Liver (tissue), 9 donors: Measurements from ENCODE around the gene RBM3. TPM values are rescaled to one million over a fixed set of nuclear protein-coding genes. Genes with fewer than 3 reads are reported as not detected.
"Not testable (repeated sequence)": the region's sequence is repeated elsewhere in the genome, so short reads cannot be mapped to it uniquely, and the experiment has no call there.

Experiments used
- DNase-seq: peaks from one replicate; pipeline ENCODE4 v3.0.0-alpha.2; 2017; ENCODE audit warnings: low spot score
- H3K27ac ChIP-seq, 2 donors: one replicate each; pipeline ENCODE4 v1.7.0; 2013; ENCODE audit warnings: inconsistent platforms in 2 of 2, low read length in 2 of 2, control low read depth in 1 of 2, low read depth in 1 of 2, mild to moderate bottlenecking in 1 of 2
- H3K27me3 ChIP-seq, 4 donors: one replicate each; pipeline versions ENCODE4 v1.6.1 to v1.7.0; 2013; ENCODE audit warnings: low read length in 3 of 4, inconsistent platforms in 1 of 4, mild to moderate bottlenecking in 1 of 4, moderate library complexity in 1 of 4; ENCODE audit not compliant: control insufficient read depth in 4 of 4, insufficient read depth in 4 of 4
- H3K36me3 ChIP-seq, 4 donors: one replicate each; pipeline versions ENCODE4 v1.6.1 to v1.7.0; 2013; ENCODE audit warnings: low read length in 3 of 4, mild to moderate bottlenecking in 3 of 4, low read depth in 1 of 4, moderate library complexity in 1 of 4; ENCODE audit not compliant: control insufficient read depth in 4 of 4, insufficient read depth in 3 of 4
- H3K4me1 ChIP-seq, 4 donors: one replicate each; pipeline versions ENCODE4 v1.6.1 to v1.7.0; 2013; ENCODE audit warnings: low read length in 3 of 4, mild to moderate bottlenecking in 3 of 4, moderate library complexity in 1 of 4; ENCODE audit not compliant: control insufficient read depth in 4 of 4, insufficient read depth in 4 of 4
- H3K4me3 ChIP-seq, 3 donors: one replicate each; pipeline versions ENCODE4 v1.6.1 to v1.7.0; 2013; ENCODE audit warnings: low read length in 3 of 3, control low read depth in 1 of 3, low read depth in 1 of 3, mild to moderate bottlenecking in 1 of 3
- H3K9ac ChIP-seq, 2 donors: one replicate each; pipeline ENCODE4 v1.7.0; 2013; ENCODE audit warnings: low read length in 2 of 2, mild to moderate bottlenecking in 2 of 2, moderate library complexity in 2 of 2, control low read depth in 1 of 2, low read depth in 1 of 2
- H3K9me3 ChIP-seq, 4 donors: one replicate each; pipeline versions ENCODE4 v1.6.1 to v1.7.0; 2013; ENCODE audit warnings: low read length in 3 of 4; ENCODE audit not compliant: control insufficient read depth in 4 of 4
- ATF3 ChIP-seq: IDR thresholded peaks from 2 replicates; pipeline ENCODE4 v1.6.1; 2016; ENCODE audit warnings: antibody characterized with exemption
- EGR1 ChIP-seq, 2 donors: IDR thresholded peaks; 2 replicates each; pipeline ENCODE4 v1.6.1; 2016 to 2018; ENCODE audit warnings: antibody characterized with exemption in 2 of 2, low read depth in 2 of 2
- FOXA1 ChIP-seq: IDR thresholded peaks from 2 replicates; pipeline ENCODE4 v1.6.1; 2016; ENCODE audit warnings: antibody characterized with exemption
- GABPA ChIP-seq, 2 donors: IDR thresholded peaks in 1 of 2; conservative IDR thresholded peaks in 1 of 2; 2 replicates each; pipeline ENCODE4 v1.6.1; 2016; ENCODE audit warnings: antibody characterized with exemption in 2 of 2, mild to moderate bottlenecking in 1 of 2, moderate library complexity in 1 of 2
- HNF4G ChIP-seq: IDR thresholded peaks from 2 replicates; pipeline ENCODE4 v1.6.1; 2016; ENCODE audit warnings: antibody characterized with exemption
- JUND ChIP-seq, 2 donors: IDR thresholded peaks; 2 replicates each; pipeline ENCODE4 v1.6.1; 2016; ENCODE audit warnings: antibody characterized with exemption in 2 of 2
- MAX ChIP-seq: IDR thresholded peaks from 2 replicates; pipeline ENCODE4 v1.6.1; 2016; ENCODE audit warnings: antibody characterized with exemption
- NR2F2 ChIP-seq: IDR thresholded peaks from 2 replicates; pipeline ENCODE4 v1.6.1; 2016; ENCODE audit warnings: antibody characterized with exemption
- RAD21 ChIP-seq, 2 donors: IDR thresholded peaks; 2 replicates each; pipeline ENCODE4 v1.6.1; 2016; ENCODE audit warnings: antibody characterized with exemption in 2 of 2, mild to moderate bottlenecking in 2 of 2
- SP1 ChIP-seq: IDR thresholded peaks from 2 replicates; pipeline ENCODE4 v1.6.1; 2018; ENCODE audit warnings: antibody characterized with exemption, mild to moderate bottlenecking
- TAF1 ChIP-seq: conservative IDR thresholded peaks from 2 replicates; pipeline ENCODE4 v1.6.1; 2016; ENCODE audit warnings: antibody characterized with exemption, mild to moderate bottlenecking
- YY1 ChIP-seq: IDR thresholded peaks from 2 replicates; pipeline ENCODE4 v1.6.1; 2016; ENCODE audit warnings: antibody characterized with exemption, mild to moderate bottlenecking
- ZBTB33 ChIP-seq: IDR thresholded peaks from 2 replicates; pipeline ENCODE4 v1.6.1; 2016; ENCODE audit warnings: antibody characterized with exemption
- WGBS: extraction: QIAGEN DNeasy Blood & Tissue Kit; methylation state at CpG from one replicate; pipeline ENCODE4 v1.1.7; 2013; 5-methylcytosine and 5-hydroxymethylcytosine counted together
- polyA plus RNA-seq, 2 donors: library from polyadenylated mRNA; stranded (reverse) in 1 of 2; unstranded in 1 of 2; fragments of 200-250 nt in 1 of 2; fragments of >200 nt in 1 of 2; fragmentation: Nextera tagmentation in 1 of 2; extraction: Ambion mirVana in 1 of 2; gene quantifications; one replicate each; pipeline versions ENCODE4 v1.2.1 to v1.2.3, GENCODE V29; 2013 to 2015
- total RNA-seq, 2 donors: library from RNA; depleted of rRNA; stranded (reverse); fragments of >200 nt; gene quantifications; one replicate each; pipeline ENCODE4 v1.2.3, GENCODE V29; 2014
- TF ChIP-seq, protein P1 (sequence below): IDR thresholded peaks from 2 replicates; pipeline ENCODE4 v1.6.1; 2016; ENCODE audit warnings: antibody characterized with exemption, mild to moderate bottlenecking
- donor health status: healthy.
- donor health status: healthy.
- donor health status: healthy.
- donor health status: healthy.
- donor health status: healthy.

RBM3 gene
- total and polyA plus RNA-seq, 4 donors = 28.6 to 87.3 (median 62.1) TPM

DNA sequence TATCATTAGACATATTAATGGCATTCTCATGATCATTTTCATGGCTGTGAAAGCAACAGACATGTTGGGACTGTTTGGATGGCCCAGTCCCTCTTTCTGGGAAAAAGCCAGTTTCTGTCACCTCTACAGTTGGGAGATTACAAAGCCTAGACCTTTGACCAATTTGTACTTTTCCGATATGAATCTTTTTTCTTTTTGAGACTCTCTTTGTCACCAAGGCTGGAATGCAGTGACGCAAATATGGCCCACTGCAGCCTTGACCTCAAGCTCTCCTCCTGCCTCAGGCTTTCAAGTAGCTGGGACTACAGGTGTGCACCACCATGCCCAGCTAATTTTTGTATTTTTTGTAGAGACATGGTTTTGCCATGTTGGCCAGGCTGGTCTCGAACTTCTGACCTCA is 25.4 kb upstream of the RBM3 start:
- H3K4me3 ChIP-seq = no peak overlapping the region

GRCh38 chrX:48555731-48556325 is 18.5 kb upstream of the RBM3 start:
- H3K27me3 ChIP-seq, H3K4me1 ChIP-seq, H3K9ac ChIP-seq, H3K4me3 ChIP-seq, H3K27ac ChIP-seq, DNase-seq, H3K9me3 ChIP-seq: not testable (repeated sequence)
- H3K36me3 ChIP-seq = peaks cover 0 to 28% (median 9%) of the 10 kb centered on the region in 4 donors
- 92% methylated on average over 9 of the region's 9 CpGs for WGBS

More for the DNA sequence above, 25.4 kb upstream of the RBM3 start:
- 75% methylated on average over 3 of the region's 3 CpGs for WGBS
- Histone ChIP-seq H3K36me3 (peaks cover 1 to 7% (median 3%) of the 10 kb centered on the region in 4 donors), H3K27ac (no peak overlapping the region), H3K27me3 (no peaks in the 10 kb centered on the region), H3K9ac (no peak overlapping the region), H3K4me1 (no peaks in the 10 kb centered on the region), H3K9me3 (no peaks in the 10 kb centered on the region)
- no peak for TF ChIP-seq ATF3
- no peak for TF ChIP-seq SP1
- TF ChIP-seq TAF1 = no peak
- TF ChIP-seq, protein P1, sequence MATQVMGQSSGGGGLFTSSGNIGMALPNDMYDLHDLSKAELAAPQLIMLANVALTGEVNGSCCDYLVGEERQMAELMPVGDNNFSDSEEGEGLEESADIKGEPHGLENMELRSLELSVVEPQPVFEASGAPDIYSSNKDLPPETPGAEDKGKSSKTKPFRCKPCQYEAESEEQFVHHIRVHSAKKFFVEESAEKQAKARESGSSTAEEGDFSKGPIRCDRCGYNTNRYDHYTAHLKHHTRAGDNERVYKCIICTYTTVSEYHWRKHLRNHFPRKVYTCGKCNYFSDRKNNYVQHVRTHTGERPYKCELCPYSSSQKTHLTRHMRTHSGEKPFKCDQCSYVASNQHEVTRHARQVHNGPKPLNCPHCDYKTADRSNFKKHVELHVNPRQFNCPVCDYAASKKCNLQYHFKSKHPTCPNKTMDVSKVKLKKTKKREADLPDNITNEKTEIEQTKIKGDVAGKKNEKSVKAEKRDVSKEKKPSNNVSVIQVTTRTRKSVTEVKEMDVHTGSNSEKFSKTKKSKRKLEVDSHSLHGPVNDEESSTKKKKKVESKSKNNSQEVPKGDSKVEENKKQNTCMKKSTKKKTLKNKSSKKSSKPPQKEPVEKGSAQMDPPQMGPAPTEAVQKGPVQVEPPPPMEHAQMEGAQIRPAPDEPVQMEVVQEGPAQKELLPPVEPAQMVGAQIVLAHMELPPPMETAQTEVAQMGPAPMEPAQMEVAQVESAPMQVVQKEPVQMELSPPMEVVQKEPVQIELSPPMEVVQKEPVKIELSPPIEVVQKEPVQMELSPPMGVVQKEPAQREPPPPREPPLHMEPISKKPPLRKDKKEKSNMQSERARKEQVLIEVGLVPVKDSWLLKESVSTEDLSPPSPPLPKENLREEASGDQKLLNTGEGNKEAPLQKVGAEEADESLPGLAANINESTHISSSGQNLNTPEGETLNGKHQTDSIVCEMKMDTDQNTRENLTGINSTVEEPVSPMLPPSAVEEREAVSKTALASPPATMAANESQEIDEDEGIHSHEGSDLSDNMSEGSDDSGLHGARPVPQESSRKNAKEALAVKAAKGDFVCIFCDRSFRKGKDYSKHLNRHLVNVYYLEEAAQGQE = no peak
- TF ChIP-seq NR2F2 = no peak
- no peak for TF ChIP-seq EGR1 (IDR thresholded peaks at IDR 0.05; ENCODE audit: low read depth in 2 of 2)
- no peak for TF ChIP-seq FOXA1
- no peak for TF ChIP-seq GABPA (IDR thresholded peaks at IDR 0.05 in 1 of 2, conservative IDR thresholded peaks at IDR 0.05 in 1 of 2)
- no peak for TF ChIP-seq MAX
- TF ChIP-seq YY1 = no peak
- no peak for TF ChIP-seq ZBTB33
- no peak for DNase-seq

GRCh38 chrX:48558271-48558670 is 16.0 kb upstream of the RBM3 start:
- 92% methylated on average over 4 of the region's 4 CpGs for WGBS
- Histone ChIP-seq H3K9me3 (no peaks in the 10 kb centered on the region), H3K4me1 (no peaks in the 10 kb centered on the region), H3K27me3 (no peaks in the 10 kb centered on the region), H3K4me3 (no peak overlapping the region), H3K9ac (no peak overlapping the region), H3K36me3 (peaks cover 2 to 38% (median 9%) of the 10 kb centered on the region in 4 donors), H3K27ac (no peak overlapping the region)
- no peak for DNase-seq
- TF ChIP-seq, protein P1 = no peak
- TF ChIP-seq YY1 (no peak), HNF4G (no peak), FOXA1 (no peak), ZBTB33 (no peak), SP1 (no peak), RAD21 (IDR thresholded peaks at IDR 0.05) (no peak), NR2F2 (no peak), TAF1 (no peak), MAX (no peak), JUND (IDR thresholded peaks at IDR 0.05) (no peak)
